Articular chondrocyte of knee joint (primary cell): ENCODE data around the gene CYBRD1. TPM values are rescaled to one million over a fixed set of nuclear protein-coding genes. Genes with fewer than 3 reads are reported as not detected.

Source experiments
- small RNA-seq: library from RNA; depleted of rRNA; stranded (forward); fragments of <200 nt; gene quantifications from one replicate; pipeline ENCODE3, GENCODE V24; 2012
- total RNA-seq: library from RNA; depleted of rRNA; stranded (reverse); fragments of >200 nt; gene quantifications from 2 replicates; pipeline ENCODE4 v1.2.3, GENCODE V29; 2012

CYBRD1 gene
- total RNA-seq: 449 and 568 TPM in 2 replicates

GRCh38 chr2:171522052-171522787 lies at the start of gene CYBRD1:
CYBRD1 (plus strand) TSS chr2:171522474; CDS start chr2:171522546, 72 bp downstream.

Small RNA genes lying within 50 kb of the gene (small RNA-seq; reads per million reads assigned to genes)
- gene AC007969.2: 0.95 reads per million, percentile 40 among the genes with 10 or more reads in this experiment
- not detected for gene RPL21P38

Other genes starting within 250 kb of the CYBRD1 start
- 28.0 and 32.9 TPM in 2 replicates for gene METTL8, start 88.5 kb upstream of the CYBRD1 start, total RNA-seq
- gene DCAF17, start 88.2 kb upstream of the CYBRD1 start, total RNA-seq: 36.6 and 38.8 TPM in 2 replicates
- gene DYNC1I2, start 165.0 kb downstream of the CYBRD1 start, total RNA-seq: 121 and 124 TPM in 2 replicates